ENCODE measurements around the gene HBS1L.

DNA sequence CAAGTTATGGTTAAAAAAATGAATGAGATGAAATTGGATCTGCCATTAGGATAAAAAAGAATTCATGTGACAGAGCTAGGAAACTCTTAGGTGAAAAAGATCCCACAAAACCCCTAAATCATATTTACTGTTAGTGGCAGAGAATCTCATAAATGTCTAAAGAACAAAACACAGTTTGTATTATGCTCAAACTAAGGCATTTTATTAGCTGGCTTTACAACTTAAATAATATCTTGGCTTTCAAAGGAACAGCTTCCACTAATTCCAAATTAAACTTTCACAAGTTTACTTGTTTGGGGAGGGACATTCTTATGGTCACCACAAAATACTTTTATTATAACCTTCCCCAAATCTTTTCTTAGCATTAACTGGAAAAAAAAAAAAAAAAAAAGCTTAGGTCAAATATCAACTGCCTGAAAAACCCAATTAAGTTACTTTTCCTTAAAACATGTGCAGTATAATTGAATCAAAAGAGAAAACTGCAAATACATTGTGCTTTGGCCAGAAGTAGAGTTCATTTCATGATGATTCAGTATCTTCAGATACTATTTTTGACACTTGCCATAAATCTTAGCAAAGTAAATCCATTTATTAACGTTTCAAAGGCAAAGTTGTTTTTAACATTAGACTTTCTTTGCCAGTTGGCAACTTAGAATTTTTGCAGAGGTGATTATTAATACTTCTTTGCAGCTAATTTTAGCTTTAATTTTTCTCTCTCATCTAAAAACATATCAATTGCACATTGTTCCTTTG lies 90.0 kb downstream of the HBS1L start:
- TF ChIP-seq, protein P1, sequence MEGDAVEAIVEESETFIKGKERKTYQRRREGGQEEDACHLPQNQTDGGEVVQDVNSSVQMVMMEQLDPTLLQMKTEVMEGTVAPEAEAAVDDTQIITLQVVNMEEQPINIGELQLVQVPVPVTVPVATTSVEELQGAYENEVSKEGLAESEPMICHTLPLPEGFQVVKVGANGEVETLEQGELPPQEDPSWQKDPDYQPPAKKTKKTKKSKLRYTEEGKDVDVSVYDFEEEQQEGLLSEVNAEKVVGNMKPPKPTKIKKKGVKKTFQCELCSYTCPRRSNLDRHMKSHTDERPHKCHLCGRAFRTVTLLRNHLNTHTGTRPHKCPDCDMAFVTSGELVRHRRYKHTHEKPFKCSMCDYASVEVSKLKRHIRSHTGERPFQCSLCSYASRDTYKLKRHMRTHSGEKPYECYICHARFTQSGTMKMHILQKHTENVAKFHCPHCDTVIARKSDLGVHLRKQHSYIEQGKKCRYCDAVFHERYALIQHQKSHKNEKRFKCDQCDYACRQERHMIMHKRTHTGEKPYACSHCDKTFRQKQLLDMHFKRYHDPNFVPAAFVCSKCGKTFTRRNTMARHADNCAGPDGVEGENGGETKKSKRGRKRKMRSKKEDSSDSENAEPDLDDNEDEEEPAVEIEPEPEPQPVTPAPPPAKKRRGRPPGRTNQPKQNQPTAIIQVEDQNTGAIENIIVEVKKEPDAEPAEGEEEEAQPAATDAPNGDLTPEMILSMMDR (IDR thresholded peaks at IDR 0.05) = no peak
- no peak for TF ChIP-seq POLR2A (IDR thresholded peaks at IDR 0.05)
